Panc1 (cell line): ENCODE measurements around the gene EIPR1.

Source experiments
- POLR2AphosphoS5 ChIP-seq: IDR thresholded peaks from 2 replicates; pipeline ENCODE4 v1.6.1; 2012; ENCODE audit warnings: mild to moderate bottlenecking, low read depth, low read length, moderate library complexity
- REST ChIP-seq, 2 experiments: IDR thresholded peaks; 2 replicates each; pipeline ENCODE4 v1.6.1; 2011 to 2012; ENCODE audit warnings: low read depth in 2 of 2, control low read depth in 1 of 2, low read length in 1 of 2, mild to moderate bottlenecking in 1 of 2, moderate library complexity in 1 of 2; ENCODE audit not compliant: insufficient read depth in 1 of 2
- TF ChIP-seq, protein P1 (sequence below): fragments of 450-650 bp; IDR thresholded peaks from 2 replicates; pipeline ENCODE4 v1.5.1; 2017; ENCODE audit warnings: mild to moderate bottlenecking

DNA sequence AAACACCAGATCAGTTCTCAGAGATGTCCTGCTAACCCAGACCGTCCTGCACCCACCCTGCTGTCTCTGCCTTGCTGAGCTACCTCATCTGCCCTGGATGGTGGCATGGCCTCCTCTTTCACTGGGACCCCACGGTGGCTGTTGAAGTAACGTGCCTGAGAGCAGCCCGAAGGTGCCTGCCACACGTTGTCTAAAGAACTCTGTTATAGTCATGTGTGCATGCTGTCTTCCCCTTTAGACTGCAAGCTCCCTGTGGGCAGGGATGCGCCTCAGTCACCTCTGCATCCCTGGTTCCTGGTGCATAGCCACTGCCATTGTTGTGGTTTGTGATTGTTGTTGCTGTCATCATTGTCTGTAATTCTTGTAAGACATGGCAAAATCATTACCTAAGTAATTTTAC is 235.9 kb downstream of the EIPR1 start:
- TF ChIP-seq, protein P1, sequence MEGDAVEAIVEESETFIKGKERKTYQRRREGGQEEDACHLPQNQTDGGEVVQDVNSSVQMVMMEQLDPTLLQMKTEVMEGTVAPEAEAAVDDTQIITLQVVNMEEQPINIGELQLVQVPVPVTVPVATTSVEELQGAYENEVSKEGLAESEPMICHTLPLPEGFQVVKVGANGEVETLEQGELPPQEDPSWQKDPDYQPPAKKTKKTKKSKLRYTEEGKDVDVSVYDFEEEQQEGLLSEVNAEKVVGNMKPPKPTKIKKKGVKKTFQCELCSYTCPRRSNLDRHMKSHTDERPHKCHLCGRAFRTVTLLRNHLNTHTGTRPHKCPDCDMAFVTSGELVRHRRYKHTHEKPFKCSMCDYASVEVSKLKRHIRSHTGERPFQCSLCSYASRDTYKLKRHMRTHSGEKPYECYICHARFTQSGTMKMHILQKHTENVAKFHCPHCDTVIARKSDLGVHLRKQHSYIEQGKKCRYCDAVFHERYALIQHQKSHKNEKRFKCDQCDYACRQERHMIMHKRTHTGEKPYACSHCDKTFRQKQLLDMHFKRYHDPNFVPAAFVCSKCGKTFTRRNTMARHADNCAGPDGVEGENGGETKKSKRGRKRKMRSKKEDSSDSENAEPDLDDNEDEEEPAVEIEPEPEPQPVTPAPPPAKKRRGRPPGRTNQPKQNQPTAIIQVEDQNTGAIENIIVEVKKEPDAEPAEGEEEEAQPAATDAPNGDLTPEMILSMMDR = no peak
- no peak for TF ChIP-seq POLR2AphosphoS5
- no peak for TF ChIP-seq REST (IDR thresholded peaks at IDR 0.05; ENCODE audit: insufficient read depth in 1 of 2, low read depth in 2 of 2, low read length in 1 of 2)
